HepG2 (cell line): Measurements from ENCODE around the gene LDLRAD4. TPM values are rescaled to one million over a fixed set of nuclear protein-coding genes. Genes with fewer than 3 reads are reported as not detected.

Experiments
- ATAC-seq: fragments of 200-7000 bp; cut with Tn5 transposase; 3 replicates; pipeline ENCODE4 v1.9.1; 2020; ENCODE audit warnings: mild to moderate bottlenecking, moderate library complexity
- BruUV-seq: library from RNA; stranded (reverse); fragments of 400-500 nt; replicated peaks from 2 replicates; lab custom pipeline; 2021; lab: Mats Ljungman, UMichigan
- CTCF ChIA-PET: fragments of 300-600 bp; formaldehyde crosslinking; extraction: SDS; loops from one replicate; lab custom pipeline; 2021; ENCODE audit warnings: low total read pairs, inconsistent platforms, low intra/inter-chr PET ratio; lab: Yijun Ruan, JAX
- POLR2A ChIA-PET: fragments of 350-600 bp; sonication (Branson Sonifier 250); formaldehyde crosslinking; loops from one replicate; lab custom pipeline; 2020; ENCODE audit warnings: antibody characterized with exemption, inconsistent platforms; lab: Yijun Ruan, JAX
- DNase-seq: peaks from one replicate; pipeline ENCODE4 v3.0.0-alpha.2; 2015; ENCODE audit warnings: low spot score
- FAIRE-seq: peaks from 3 replicates; lab custom pipeline; 2011; peaks lifted over from hg19 to GRCh38; lab: Jason Lieb, UNC
- H2AFZ ChIP-seq: one replicate; pipeline ENCODE4 v1.6.1; 2011; ENCODE audit warnings: low read length, inconsistent platforms
- H3K27ac ChIP-seq: fragments of 300-600 bp; 3 replicates; pipeline ENCODE4 v1.8.0; 2011; ENCODE audit warnings: mixed run types, mild to moderate bottlenecking, mixed read lengths, low read length, inconsistent platforms; ENCODE audit not compliant: insufficient read depth; ENCODE audit errors: extremely low read length
- H3K27me3 ChIP-seq, 2 experiments: fragments of 200-600 bp in 1 of 2; 2 replicates in 1 of 2; 3 replicates in 1 of 2; pipeline versions ENCODE4 v1.6.0 to v1.8.0; 2011; ENCODE audit warnings: low read length in 2 of 2, mild to moderate bottlenecking in 2 of 2, moderate library complexity in 2 of 2, inconsistent platforms in 1 of 2; ENCODE audit not compliant: insufficient read depth in 2 of 2, control insufficient read depth in 1 of 2
- H3K36me3 ChIP-seq, 2 experiments: fragments of 200-600 bp in 1 of 2; replicated peaks in 1 of 2; 2 replicates in 1 of 2; 3 replicates in 1 of 2; pipeline versions ENCODE4 v1.5.1 to v1.8.0; 2011; ENCODE audit warnings: low read length in 2 of 2, inconsistent platforms in 1 of 2; ENCODE audit not compliant: insufficient read depth in 2 of 2, control insufficient read depth in 1 of 2
- H3K4me1 ChIP-seq: 2 replicates; pipeline ENCODE4 v1.5.1; 2012; ENCODE audit warnings: low read length, inconsistent platforms; ENCODE audit not compliant: insufficient read depth
- H3K4me2 ChIP-seq: 2 replicates; pipeline ENCODE4 v1.6.0; 2011; ENCODE audit warnings: low read depth, low read length, inconsistent platforms
- H3K4me3 ChIP-seq, 3 experiments: fragments of 200-600 bp in 1 of 3; sonication (generic), shearing (Covaris generic) in 1 of 3; replicated peaks in 1 of 3; 2 replicates each; pipeline ENCODE4 v1.5.1; 2011 to 2016; ENCODE audit warnings: low read length in 3 of 3, inconsistent platforms in 2 of 3, low read depth in 2 of 3, mild to moderate bottlenecking in 2 of 3, control low read depth in 1 of 3, mixed read lengths in 1 of 3; ENCODE audit not compliant: insufficient read depth in 1 of 3
- H3K79me2 ChIP-seq: one replicate; pipeline ENCODE4 v1.6.1; 2011; ENCODE audit warnings: low read length, inconsistent platforms; ENCODE audit not compliant: insufficient read depth
- H3K9ac ChIP-seq: 2 replicates; pipeline ENCODE4 v1.6.0; 2011; ENCODE audit warnings: mild to moderate bottlenecking, low read depth, low read length, inconsistent platforms; ENCODE audit not compliant: insufficient read depth
- H3K9me3 ChIP-seq: 2 replicates; pipeline ENCODE4 v1.5.1; 2012; ENCODE audit warnings: mild to moderate bottlenecking, low read length
- H4K20me1 ChIP-seq: 2 replicates; pipeline ENCODE4 v1.6.0; 2011; ENCODE audit warnings: inconsistent platforms, mild to moderate bottlenecking, low read length, moderate library complexity; ENCODE audit not compliant: insufficient read depth
- DNMT1 ChIP-seq: sonication (generic); formaldehyde crosslinking; IDR thresholded peaks from 2 replicates; pipeline ENCODE4 v1.5.1; 2020; ENCODE audit warnings: mild to moderate bottlenecking, missing genetic modification reagents
- HES4 ChIP-seq: sonication (generic); formaldehyde crosslinking; IDR thresholded peaks from 2 replicates; pipeline ENCODE4 v1.9.0; 2021; ENCODE audit warnings: mild to moderate bottlenecking, missing genetic modification reagents, borderline replicate concordance
- JUN ChIP-seq: sonication (generic); formaldehyde crosslinking; IDR thresholded peaks from 2 replicates; pipeline ENCODE4 v1.4.0; 2020; ENCODE audit warnings: mild to moderate bottlenecking, missing genetic modification reagents
- NCOA1 ChIP-seq: sonication (generic); formaldehyde crosslinking; IDR thresholded peaks from 2 replicates; pipeline ENCODE4 v1.9.0; 2021; ENCODE audit warnings: missing genetic modification reagents
- PAWR ChIP-seq: sonication (generic); formaldehyde crosslinking; IDR thresholded peaks from 2 replicates; pipeline ENCODE4 v1.4.0; 2020; ENCODE audit warnings: missing genetic modification reagents, mild to moderate bottlenecking, borderline replicate concordance
- SRF ChIP-seq: IDR thresholded peaks from 2 replicates; pipeline ENCODE4 v1.6.1; 2011; ENCODE audit warnings: mild to moderate bottlenecking, low read depth, low read length, moderate library complexity
- ZNF20 ChIP-seq: sonication (generic); formaldehyde crosslinking; IDR thresholded peaks from 2 replicates; pipeline ENCODE4 v1.4.0; 2020; ENCODE audit warnings: mild to moderate bottlenecking, moderate library complexity, missing genetic modification reagents
- ZNF292 ChIP-seq: sonication (generic); formaldehyde crosslinking; IDR thresholded peaks from 2 replicates; pipeline ENCODE4 v1.8.1; 2022; ENCODE audit warnings: mild to moderate bottlenecking, low read depth, missing genetic modification reagents, borderline replicate concordance
- WGBS: methylation state at CpG from one replicate; pipeline ENCODE4 v1.1.6; 2017; ENCODE audit warnings: low lambda C conversion rate; 5-methylcytosine and 5-hydroxymethylcytosine counted together
- in situ Hi-C: cut with HindIII; loops from 2 replicates; pipeline ENCODE4 v1.10.0; 2017; ENCODE audit warnings: low pct_unique_long_range_greater_than_20kb; ENCODE audit not compliant: extremely low pct_ligation_motif_present
- intact Hi-C: fragments of 100-400 bp; cut with micrococcal nuclease; formaldehyde crosslinking; loops from one replicate; pipeline ENCODE4 v1.10.0; 2022; ENCODE audit not compliant: unreplicated experiment
- polyA plus RNA-seq, 8 experiments: library from polyadenylated mRNA; depleted of rRNA in 3 of 8; stranded (reverse) in 7 of 8; unstranded in 1 of 8; fragments of >200 nt; fragmentation: Illumina TruSeq in 4 of 8; extraction: Trizol in 4 of 8; gene quantifications; 2 replicates each; pipeline versions ENCODE4 v1.2.1 to v1.2.3, GENCODE V29; 2011 to 2016; ENCODE audit warnings: low read depth in 4 of 8, missing spikeins in 1 of 8, mixed read lengths in 1 of 8; ENCODE audit not compliant: insufficient read depth in 1 of 8
- total RNA-seq, 5 experiments: library from RNA; depleted of rRNA; stranded (reverse); fragments of >200 nt; fragmentation: Illumina TruSeq; extraction: Trizol; gene quantifications; 2 replicates each; pipeline ENCODE4 v1.2.3, GENCODE V29; 2016; ENCODE audit warnings: low read depth in 1 of 5
- TF ChIP-seq, protein P1 (sequence below): sonication (generic); formaldehyde crosslinking; IDR thresholded peaks from 2 replicates; pipeline ENCODE4 v1.9.0; 2022; ENCODE audit warnings: low read depth, missing genetic modification reagents

The LDLRAD4 gene
- total and polyA plus RNA-seq, 2 of the 13 experiments (the other 11 are each of a cell fraction or from before 2014, with no cell fraction given), result 13.6 to 20.9 TPM

DNA sequence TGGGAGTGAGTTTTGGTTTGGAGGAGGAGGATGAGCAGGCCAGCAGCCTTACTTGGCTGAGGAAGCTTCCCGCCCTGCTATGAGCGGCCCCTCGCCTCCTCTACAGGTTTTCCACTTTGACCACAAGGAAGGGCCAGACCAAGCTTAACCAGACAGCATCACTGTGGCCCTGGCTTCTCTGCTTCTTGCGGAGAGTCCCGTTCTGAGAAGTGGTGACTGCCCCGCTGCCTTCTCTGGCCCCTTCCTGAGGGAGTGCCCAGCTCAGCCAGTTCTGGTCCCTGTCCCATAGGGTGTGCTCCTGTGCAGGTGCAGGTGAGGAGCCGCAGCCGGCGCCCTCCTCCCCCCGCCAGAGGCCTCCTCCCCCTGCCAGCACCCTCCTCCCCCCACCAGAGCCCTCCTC lies 406.8 kb downstream of the LDLRAD4 start (continued):
- no peak for TF ChIP-seq PAWR (CRISPR knock-in tag)

DNA sequence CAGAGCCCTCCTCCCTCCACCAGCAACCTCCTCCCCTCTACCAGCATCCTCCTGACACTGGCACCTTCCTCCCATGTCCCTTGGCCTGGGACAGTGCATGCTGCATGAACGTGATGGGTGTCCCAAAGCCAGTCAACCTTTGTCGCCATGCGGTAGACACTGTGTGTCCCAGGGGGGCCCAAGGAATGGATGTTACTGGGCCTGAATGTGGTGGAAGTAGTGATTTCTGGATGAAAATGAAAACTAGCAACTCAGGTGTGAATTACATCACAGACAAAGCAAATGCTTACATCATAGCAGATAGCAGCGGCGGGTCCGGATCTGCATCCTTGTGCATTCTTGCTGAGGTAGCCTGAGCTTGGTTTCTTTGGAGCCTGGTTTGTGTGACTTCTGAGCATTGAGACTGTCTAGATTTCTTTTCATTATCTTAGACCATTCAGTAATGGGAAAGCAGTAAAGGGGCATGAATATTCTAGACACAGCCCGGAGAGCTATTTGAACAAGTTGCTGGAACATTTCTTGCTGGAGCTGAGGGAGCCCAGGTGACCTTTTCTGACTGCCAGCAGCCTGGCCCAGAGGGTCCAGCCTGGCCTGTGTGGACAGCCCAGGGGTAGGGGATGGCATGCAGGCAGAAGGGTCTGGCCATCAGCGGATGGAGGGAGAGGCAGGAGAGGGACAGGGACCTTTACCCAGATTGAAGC lies 407.4 kb downstream of the LDLRAD4 start:
- intact Hi-C loops, result no loop called here
- POLR2A ChIA-PET, result no interaction called here
- Histone ChIP-seq H3K4me2 (no peak overlapping the region), H3K4me3 (no peak overlapping the region), H3K79me2 (no peaks in the 10 kb centered on the region), H3K4me1 (peaks cover 5% of the 10 kb centered on the region), H3K27me3 (no peaks in the 10 kb centered on the region), H3K36me3 (no peaks in the 10 kb centered on the region), H4K20me1 (no peaks in the 10 kb centered on the region), H3K9me3 (no peaks in the 10 kb centered on the region), H2AFZ (no peak overlapping the region), H3K9ac (no peak overlapping the region), H3K27ac (no peak overlapping the region)
- ATAC-seq, result no peak
- DNase-seq, result no peak
- 93% methylated on average over 8 of the region's 8 CpGs for WGBS
- in situ Hi-C loops, result loop anchor here (5.0 to 25.0 kb wide), 4 partner anchors 69 to 614 kb away; partner anchors contain the start of gene LDLRAD4
- FAIRE-seq, result no peak
- TF ChIP-seq HES4 (no peak), SRF (no peak)
- CTCF ChIA-PET, result no interaction called here
- BruUV-seq, result no TSS peak

DNA sequence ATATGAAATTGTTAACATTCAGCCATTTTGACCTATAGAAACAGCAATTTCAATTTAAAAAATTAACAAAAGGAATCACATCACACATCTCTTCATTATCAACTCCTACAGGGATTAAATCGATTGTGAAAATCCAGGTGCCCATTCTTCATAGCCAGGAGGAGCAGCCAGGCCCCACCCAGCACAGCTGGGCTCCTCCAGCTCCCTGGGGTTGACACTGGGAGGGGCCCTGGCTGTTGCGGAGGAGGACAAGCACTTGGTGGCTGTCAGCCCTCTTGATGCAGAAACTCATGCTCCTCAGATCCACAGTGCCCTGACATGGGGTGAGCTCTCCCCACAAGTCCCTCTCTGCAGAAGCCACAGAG lies 408.0 kb downstream of the LDLRAD4 start:
- in situ Hi-C loops (loop anchor here (5.0 to 25.0 kb wide), 4 partner anchors 69 to 614 kb away; partner anchors contain the start of gene LDLRAD4), intact Hi-C loops (no loop called here)
- CTCF ChIA-PET, result no interaction called here
- TF ChIP-seq NCOA1 (CRISPR knock-in tag), result no peak
- TF ChIP-seq DNMT1 (CRISPR knock-in tag), result no peak
- no peak for TF ChIP-seq JUN
- TF ChIP-seq, protein P1, sequence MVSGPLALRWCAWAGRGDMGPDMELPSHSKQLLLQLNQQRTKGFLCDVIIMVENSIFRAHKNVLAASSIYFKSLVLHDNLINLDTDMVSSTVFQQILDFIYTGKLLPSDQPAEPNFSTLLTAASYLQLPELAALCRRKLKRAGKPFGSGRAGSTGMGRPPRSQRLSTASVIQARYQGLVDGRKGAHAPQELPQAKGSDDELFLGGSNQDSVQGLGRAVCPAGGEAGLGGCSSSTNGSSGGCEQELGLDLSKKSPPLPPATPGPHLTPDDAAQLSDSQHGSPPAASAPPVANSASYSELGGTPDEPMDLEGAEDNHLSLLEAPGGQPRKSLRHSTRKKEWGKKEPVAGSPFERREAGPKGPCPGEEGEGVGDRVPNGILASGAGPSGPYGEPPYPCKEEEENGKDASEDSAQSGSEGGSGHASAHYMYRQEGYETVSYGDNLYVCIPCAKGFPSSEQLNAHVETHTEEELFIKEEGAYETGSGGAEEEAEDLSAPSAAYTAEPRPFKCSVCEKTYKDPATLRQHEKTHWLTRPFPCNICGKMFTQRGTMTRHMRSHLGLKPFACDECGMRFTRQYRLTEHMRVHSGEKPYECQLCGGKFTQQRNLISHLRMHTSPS (CRISPR knock-in tag), result no peak
- TF ChIP-seq ZNF20 (CRISPR knock-in tag), result no peak
- TF ChIP-seq ZNF292 (CRISPR knock-in tag), result no peak

More for the DNA sequence above, 408.0 kb downstream of the LDLRAD4 start:
- H3K36me3 ChIP-seq, result no peaks in the 10 kb centered on the region
- no peak for DNase-seq
- peaks cover 5% of the 10 kb centered on the region for H3K4me1 ChIP-seq
- POLR2A ChIA-PET, result no interaction called here
- no peak overlapping the region for H3K4me3 ChIP-seq
- no peak overlapping the region for H2AFZ ChIP-seq
- no peaks in the 10 kb centered on the region for H3K79me2 ChIP-seq
- H3K9ac ChIP-seq, result no peak overlapping the region
- no peak for FAIRE-seq
- no peak overlapping the region for H3K27ac ChIP-seq
- no peaks in the 10 kb centered on the region for H4K20me1 ChIP-seq
- no peak overlapping the region for H3K4me2 ChIP-seq
- no peak for ATAC-seq
- 23% methylated on average over 1 of the region's 2 CpGs for WGBS
- H3K9me3 ChIP-seq, result no peaks in the 10 kb centered on the region
- no TSS peak for BruUV-seq
- H3K27me3 ChIP-seq, result no peaks in the 10 kb centered on the region
